Frontal cortex (tissue), 4 donors: Measurements from ENCODE around the gene LAMC2. TPM values are rescaled to one million over a fixed set of nuclear protein-coding genes. Genes with fewer than 3 reads are reported as not detected.

Experiments
- DNase-seq, 2 donors: peaks; one replicate each; pipeline ENCODE4 v3.0.0; 2012; ENCODE audit warnings: low spot score in 2 of 2
- FAIRE-seq: peaks from 2 replicates; lab custom pipeline; 2012; peaks lifted over from hg19 to GRCh38; lab: Jason Lieb, UNC
- total RNA-seq: library from RNA; depleted of rRNA; stranded (reverse); fragments of >200 nt; gene quantifications from one replicate; pipeline ENCODE4 v1.2.3, GENCODE V29; 2014
- donor health status: control.
- donor health status: control.
- donor health status: control.

Gene LAMC2
- total RNA-seq, 1 donor from 2014 or later = 2.0 TPM

- no peak for FAIRE-seq
- no peak for DNase-seq
Measured at GRCh38 chr1:183209533-183210158, 23.6 kb downstream of the LAMC2 start.

GRCh38 chr1:183210681-183211080, 24.6 kb downstream of the LAMC2 start:
- DNase-seq (no peak), FAIRE-seq (no peak)

- no peak for FAIRE-seq
- no peak for DNase-seq
Measured at GRCh38 chr1:183212870-183213269, 26.8 kb downstream of the LAMC2 start.

- DNase-seq = no peak
- FAIRE-seq = no peak
Measured at GRCh38 chr1:183214021-183214970, 28.2 kb downstream of the LAMC2 start.

- no peak for FAIRE-seq
- DNase-seq = no peak
Measured at GRCh38 chr1:183215076-183215720, 29.1 kb downstream of the LAMC2 start.

GRCh38 chr1:183215936-183216335, 29.9 kb downstream of the LAMC2 start:
- DNase-seq = no peak
- FAIRE-seq = no peak

GRCh38 chr1:183218027-183218618, 32.1 kb downstream of the LAMC2 start:
- FAIRE-seq (no peak), DNase-seq (no peak)

GRCh38 chr1:183218971-183219615, 33.0 kb downstream of the LAMC2 start:
- FAIRE-seq (no peak), DNase-seq (no peak)

GRCh38 chr1:183219616-183220009, 33.5 kb downstream of the LAMC2 start:
- no peak for DNase-seq
- FAIRE-seq = no peak

- FAIRE-seq (no peak), DNase-seq (no peak)
Measured at GRCh38 chr1:183222909-183223308, 36.8 kb downstream of the LAMC2 start.

GRCh38 chr1:183223467-183223866, 37.4 kb downstream of the LAMC2 start:
- no peak for FAIRE-seq
- no peak for DNase-seq

- DNase-seq (no peak), FAIRE-seq (no peak)
Measured at GRCh38 chr1:183226361-183226760, 40.3 kb downstream of the LAMC2 start.

- FAIRE-seq (no peak), DNase-seq (no peak)
Measured at GRCh38 chr1:183226963-183227362, 40.9 kb downstream of the LAMC2 start.

- DNase-seq = peak in 1 of 2 donors; percentile 17
- FAIRE-seq = no peak
Measured at GRCh38 chr1:183227422-183228346, 41.6 kb downstream of the LAMC2 start.

GRCh38 chr1:183228347-183229220, 42.5 kb downstream of the LAMC2 start:
- FAIRE-seq (no peak), DNase-seq (no peak)

- FAIRE-seq = no peak
- no peak for DNase-seq
Measured at GRCh38 chr1:183230413-183230812, 44.3 kb downstream of the LAMC2 start.

- no peak for FAIRE-seq
- no peak for DNase-seq
Measured at GRCh38 chr1:183231545-183231944, 45.5 kb downstream of the LAMC2 start.

GRCh38 chr1:183233113-183233512, 47.0 kb downstream of the LAMC2 start:
- no peak for DNase-seq
- FAIRE-seq = no peak
